Measurements from ENCODE around the gene ARMC9. TPM values are rescaled to one million over a fixed set of nuclear protein-coding genes. Genes with fewer than 3 reads are reported as not detected.
"Not testable (repeated sequence)": the region's sequence is repeated elsewhere in the genome, so short reads cannot be mapped to it uniquely, and the experiment has no call there.

Gene ARMC9
- total RNA-seq, 1 donor from 2014 or later: 3.3 TPM

DNA sequence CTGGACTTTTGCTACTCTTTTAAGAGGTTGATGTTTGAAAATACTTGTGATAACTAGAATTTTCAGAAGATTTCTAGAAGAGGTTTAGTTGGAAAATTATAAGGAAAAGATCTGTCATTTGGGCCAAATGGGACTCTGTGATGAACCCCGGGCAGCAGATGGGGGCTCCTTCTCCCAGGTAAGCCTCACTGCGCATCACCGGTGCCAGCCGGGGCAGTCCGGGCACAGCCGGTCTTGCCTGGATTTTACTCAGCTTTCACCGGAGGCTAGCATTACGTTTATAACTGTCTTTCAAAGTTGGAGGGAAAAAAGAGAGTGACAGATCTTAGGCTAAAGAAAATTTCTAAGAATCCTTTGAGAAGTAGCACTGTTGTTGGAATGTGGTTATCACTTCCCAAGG, 99.7 kb downstream of the ARMC9 start:
- TF ChIP-seq, protein P1, sequence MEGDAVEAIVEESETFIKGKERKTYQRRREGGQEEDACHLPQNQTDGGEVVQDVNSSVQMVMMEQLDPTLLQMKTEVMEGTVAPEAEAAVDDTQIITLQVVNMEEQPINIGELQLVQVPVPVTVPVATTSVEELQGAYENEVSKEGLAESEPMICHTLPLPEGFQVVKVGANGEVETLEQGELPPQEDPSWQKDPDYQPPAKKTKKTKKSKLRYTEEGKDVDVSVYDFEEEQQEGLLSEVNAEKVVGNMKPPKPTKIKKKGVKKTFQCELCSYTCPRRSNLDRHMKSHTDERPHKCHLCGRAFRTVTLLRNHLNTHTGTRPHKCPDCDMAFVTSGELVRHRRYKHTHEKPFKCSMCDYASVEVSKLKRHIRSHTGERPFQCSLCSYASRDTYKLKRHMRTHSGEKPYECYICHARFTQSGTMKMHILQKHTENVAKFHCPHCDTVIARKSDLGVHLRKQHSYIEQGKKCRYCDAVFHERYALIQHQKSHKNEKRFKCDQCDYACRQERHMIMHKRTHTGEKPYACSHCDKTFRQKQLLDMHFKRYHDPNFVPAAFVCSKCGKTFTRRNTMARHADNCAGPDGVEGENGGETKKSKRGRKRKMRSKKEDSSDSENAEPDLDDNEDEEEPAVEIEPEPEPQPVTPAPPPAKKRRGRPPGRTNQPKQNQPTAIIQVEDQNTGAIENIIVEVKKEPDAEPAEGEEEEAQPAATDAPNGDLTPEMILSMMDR (IDR thresholded peaks at IDR 0.05): no peak
- H3K9me3 ChIP-seq: no peaks in the 10 kb centered on the region
- DNase-seq (ENCODE audit: low spot score in 2 of 2): no peak
- H3K27ac ChIP-seq: no peak overlapping the region
- H3K4me3 ChIP-seq: no peak overlapping the region
- no peaks in the 10 kb centered on the region for H3K27me3 ChIP-seq
- no peaks in the 10 kb centered on the region for H3K4me1 ChIP-seq
- intact Hi-C loops (cut with DNase I): no loop called here
- H3K36me3 ChIP-seq: peaks cover 8 to 15% of the 10 kb centered on the region in 2 donors

DNA sequence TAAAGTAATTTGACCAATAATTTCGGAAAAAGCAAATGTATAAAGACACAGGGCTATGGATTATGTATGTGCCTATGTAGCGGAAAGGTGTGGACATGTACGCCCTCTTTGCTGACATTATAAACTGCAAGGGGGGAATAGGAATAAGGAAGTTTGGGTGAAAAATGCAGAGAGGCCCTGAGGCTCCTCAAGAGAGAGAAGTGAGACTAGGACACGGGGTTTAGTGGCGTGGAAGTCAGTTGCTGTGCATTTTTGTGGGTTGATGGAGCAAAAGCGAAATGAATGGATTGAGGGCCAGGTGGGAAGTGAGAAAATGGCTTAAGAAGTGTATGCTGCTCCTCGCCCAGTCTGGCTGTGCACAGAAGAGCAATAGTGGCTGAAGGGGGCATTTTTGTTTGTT, 100.8 kb downstream of the ARMC9 start:
- Histone ChIP-seq H3K4me1 (no peaks in the 10 kb centered on the region), H3K36me3 (peaks cover 8 to 10% of the 10 kb centered on the region in 2 donors), H3K4me3 (no peak overlapping the region), H3K27me3 (no peaks in the 10 kb centered on the region), H3K27ac (peak overlapping the region in 1 of 2 donors; percentile 32), H3K9me3 (no peaks in the 10 kb centered on the region)
- intact Hi-C loops (cut with DNase I): no loop called here
- DNase-seq (ENCODE audit: low spot score in 2 of 2): no peak
- TF ChIP-seq, protein P1 (IDR thresholded peaks at IDR 0.05): no peak

DNA sequence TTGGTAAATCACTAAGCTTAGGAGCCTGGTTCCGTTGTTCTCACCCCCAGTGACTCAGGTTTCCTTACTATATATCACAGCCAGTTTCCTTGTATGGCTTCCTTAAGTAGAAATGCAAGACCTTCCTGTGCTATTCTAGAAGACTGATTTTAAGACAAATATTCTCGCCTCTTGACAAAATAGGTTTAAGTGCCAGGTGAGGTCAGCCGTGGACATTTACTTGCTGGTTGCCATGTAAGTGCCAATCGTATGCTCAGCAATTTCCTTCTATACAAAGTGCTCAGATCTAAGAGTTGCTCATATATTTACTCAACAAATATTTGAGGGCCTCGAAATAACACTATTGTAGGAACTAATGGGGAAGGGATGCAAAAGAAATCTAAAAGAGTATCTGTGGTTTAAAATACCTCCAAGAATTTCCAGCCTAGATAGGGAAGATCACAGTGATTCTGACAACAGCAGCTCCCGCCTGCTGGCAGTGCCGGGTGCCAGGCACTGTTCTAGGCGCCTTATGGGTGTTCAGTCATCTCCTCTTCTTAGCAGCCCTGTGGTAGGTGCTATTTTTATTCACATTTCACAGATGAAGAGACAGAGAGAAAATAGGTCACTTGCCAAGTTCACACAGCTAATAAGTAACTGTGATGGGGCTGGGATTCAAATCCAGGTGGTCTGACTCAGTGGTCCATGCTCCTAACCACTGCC, 101.7 kb downstream of the ARMC9 start:
- Histone ChIP-seq H3K27ac (peak overlapping the region in 1 of 2 donors; percentile 32), H3K36me3 (peaks cover 8 to 10% of the 10 kb centered on the region in 2 donors)
- no peak for DNase-seq (ENCODE audit: low spot score in 2 of 2)

DNA sequence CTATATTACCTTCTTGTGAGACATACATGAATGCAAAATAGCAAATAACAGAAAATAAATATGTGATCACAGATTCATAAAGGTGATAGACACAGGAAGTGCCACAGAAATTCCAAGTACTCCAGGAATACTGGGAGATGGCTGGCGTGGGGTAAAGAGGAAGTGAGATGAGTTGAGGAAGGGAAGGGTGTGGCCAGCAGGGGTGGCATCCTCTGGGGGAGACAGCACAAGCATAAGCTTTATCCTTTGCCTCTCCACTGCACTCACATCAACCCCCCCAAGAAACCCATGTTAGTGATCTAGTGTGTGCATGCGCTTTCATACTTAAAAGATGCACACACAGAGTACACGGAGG, 102.3 kb downstream of the ARMC9 start:
- H3K36me3 ChIP-seq: peaks cover 8 to 10% of the 10 kb centered on the region in 2 donors
- no peaks in the 10 kb centered on the region for H3K9me3 ChIP-seq
- intact Hi-C loops (cut with DNase I): no loop called here
- no peak overlapping the region for H3K4me3 ChIP-seq
- no peak for DNase-seq (ENCODE audit: low spot score in 2 of 2)
- no peaks in the 10 kb centered on the region for H3K27me3 ChIP-seq
- no peaks in the 10 kb centered on the region for H3K4me1 ChIP-seq
- TF ChIP-seq, protein P1 (IDR thresholded peaks at IDR 0.05): no peak
- H3K27ac ChIP-seq: no peak overlapping the region

More for the DNA sequence above, 101.7 kb downstream of the ARMC9 start:
- TF ChIP-seq, protein P1 (IDR thresholded peaks at IDR 0.05): no peak
- H3K4me1 ChIP-seq: no peaks in the 10 kb centered on the region
- H3K27me3 ChIP-seq: no peaks in the 10 kb centered on the region
- no peaks in the 10 kb centered on the region for H3K9me3 ChIP-seq
- no peak overlapping the region for H3K4me3 ChIP-seq
- intact Hi-C loops (cut with DNase I): no loop called here

DNA sequence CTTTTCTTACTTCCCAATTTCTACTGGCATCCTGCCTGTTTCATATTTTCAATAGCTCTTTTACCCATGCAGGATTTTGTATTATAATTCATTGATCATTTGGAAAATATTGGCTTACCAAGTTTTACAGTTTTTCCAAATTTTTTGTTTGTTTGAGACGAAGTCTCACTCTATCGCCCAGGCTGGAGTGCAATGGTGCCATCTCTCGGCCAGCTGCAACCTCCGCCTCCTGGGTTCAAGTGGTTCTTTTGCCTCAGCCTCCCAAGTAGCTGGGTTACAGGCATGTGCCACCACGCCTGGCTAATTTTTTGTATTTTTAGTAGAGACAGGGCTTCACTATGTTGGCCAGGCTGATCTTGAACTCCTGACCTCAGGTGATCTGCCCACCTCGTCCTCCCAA, 105.8 kb downstream of the ARMC9 start:
- DNase-seq (ENCODE audit: low spot score in 2 of 2); H3K4me1 ChIP-seq; H3K4me3 ChIP-seq; intact Hi-C loops (cut with DNase I); H3K27ac ChIP-seq; H3K9me3 ChIP-seq; H3K27me3 ChIP-seq; H3K36me3 ChIP-seq: not testable (repeated sequence)

DNA sequence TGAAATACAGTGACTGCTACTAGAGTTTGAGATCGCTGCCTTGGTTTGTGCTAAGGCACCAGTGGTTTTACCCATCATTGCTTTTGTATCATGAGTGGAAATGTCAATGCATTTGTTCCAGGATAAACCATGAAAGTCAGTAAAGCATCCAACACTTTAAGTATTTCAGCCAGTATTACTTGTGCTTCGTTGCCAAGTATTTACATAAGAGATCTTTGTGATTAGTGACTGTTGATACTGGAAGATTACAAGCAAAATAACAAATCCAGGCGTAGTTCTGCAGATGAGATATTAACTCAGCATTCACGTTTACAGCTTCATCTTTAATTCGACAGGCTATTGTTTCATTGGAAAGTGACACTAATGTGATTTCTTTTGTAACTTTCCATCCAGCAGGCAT, 106.8 kb downstream of the ARMC9 start:
- H3K4me1 ChIP-seq: no peaks in the 10 kb centered on the region
- no peaks in the 10 kb centered on the region for H3K36me3 ChIP-seq
- no peak overlapping the region for H3K4me3 ChIP-seq
- intact Hi-C loops (cut with DNase I): no loop called here
- H3K9me3 ChIP-seq: no peaks in the 10 kb centered on the region
- H3K27ac ChIP-seq: no peak overlapping the region
- DNase-seq (ENCODE audit: low spot score in 2 of 2): no peak
- H3K27me3 ChIP-seq: no peaks in the 10 kb centered on the region
- TF ChIP-seq, protein P1 (IDR thresholded peaks at IDR 0.05): no peak
